Retinal pigment epithelial cell (primary cell): ENCODE measurements around the gene PODN.

Experiments
- DNase-seq: peaks from one replicate; pipeline ENCODE4 v3.0.0-alpha.2; 2010; ENCODE audit warnings: low read depth
- H3K4me3 ChIP-seq: 2 replicates; pipeline ENCODE4 v1.5.1; 2011; ENCODE audit warnings: mild to moderate bottlenecking, low read length, control low read depth, moderate library complexity
- CTCF ChIP-seq: conservative IDR thresholded peaks from 2 replicates; pipeline ENCODE4 v1.5.1; 2011; ENCODE audit warnings: low read depth, low read length, control low read depth, inconsistent platforms

The PODN gene

GRCh38 chr1:53061859-53062707 lies at the start of gene PODN:
Gene PODN (plus strand): TSS chr1:53062213. CDS start chr1:53069856, 7,643 bp downstream.
- H3K4me3 ChIP-seq = peak within 1 kb of the TSS; percentile 50
- no peak for TF ChIP-seq CTCF
- DNase-seq = no peak

GRCh38 chr1:53014791-53015507 lies 47.1 kb upstream of the PODN start:
- peak; percentile 73 for DNase-seq
- peak overlapping the region; percentile 71 for H3K4me3 ChIP-seq
- no peak for TF ChIP-seq CTCF

- H3K4me3 ChIP-seq = peak overlapping the region; percentile 71
- DNase-seq = no peak
- TF ChIP-seq CTCF = no peak
Observed at GRCh38 chr1:53015508-53015860, 46.5 kb upstream of the PODN start.

- H3K4me3 ChIP-seq = no peak overlapping the region
- no peak for TF ChIP-seq CTCF
- DNase-seq = no peak
Observed at GRCh38 chr1:53016705-53017104, 45.3 kb upstream of the PODN start.

GRCh38 chr1:53020588-53020987 lies 41.4 kb upstream of the PODN start:
- no peak for TF ChIP-seq CTCF
- no peak for DNase-seq
- no peak overlapping the region for H3K4me3 ChIP-seq

- no peak for DNase-seq
- H3K4me3 ChIP-seq = no peak overlapping the region
- TF ChIP-seq CTCF = no peak
Observed at GRCh38 chr1:53022179-53022578, 39.8 kb upstream of the PODN start.
